ENCODE results near the gene A2M. TPM values are rescaled to one million over a fixed set of nuclear protein-coding genes. Genes with fewer than 3 reads are reported as not detected.

The A2M gene
- total RNA-seq, 2 donors from 2014 or later = 105 to 201 TPM

- no peak overlapping the region for H3K9ac ChIP-seq (ENCODE audit: low read depth in 2 of 2, low read length in 2 of 2)
- intact Hi-C loops (cut with DNase I) = no loop called here
- no peak for DNase-seq
- H3K4me1 ChIP-seq = no peaks in the 10 kb centered on the region
- no peak overlapping the region for H3K4me3 ChIP-seq
- H3K27ac ChIP-seq = no peak overlapping the region
- no peaks in the 10 kb centered on the region for H3K36me3 ChIP-seq
- no peak for TF ChIP-seq CTCF (IDR thresholded peaks at IDR 0.05)
- H3K27me3 ChIP-seq = no peaks in the 10 kb centered on the region
- no peaks in the 10 kb centered on the region for H3K9me3 ChIP-seq
Observed at GRCh38 chr12:9127484-9127883, 11.8 kb upstream of the A2M start.

GRCh38 chr12:9124383-9125031 lies 8.8 kb upstream of the A2M start:
- no peak for TF ChIP-seq CTCF (IDR thresholded peaks at IDR 0.05)
- H3K4me3 ChIP-seq = no peak overlapping the region
- no peak overlapping the region for H3K9ac ChIP-seq (ENCODE audit: low read depth in 2 of 2, low read length in 2 of 2)
- no peaks in the 10 kb centered on the region for H3K4me1 ChIP-seq
- intact Hi-C loops (cut with DNase I) = no loop called here
- DNase-seq = no peak
- peak overlapping the region; percentile 43 for H3K27ac ChIP-seq
- no peaks in the 10 kb centered on the region for H3K36me3 ChIP-seq
- no peaks in the 10 kb centered on the region for H3K9me3 ChIP-seq
- no peaks in the 10 kb centered on the region for H3K27me3 ChIP-seq

- Histone ChIP-seq H3K27ac (peak overlapping the region; percentile 43), H3K36me3 (no peaks in the 10 kb centered on the region), H3K27me3 (no peaks in the 10 kb centered on the region), H3K9ac (ENCODE audit: low read depth in 2 of 2, low read length in 2 of 2) (no peak overlapping the region), H3K4me1 (no peaks in the 10 kb centered on the region), H3K4me3 (no peak overlapping the region), H3K9me3 (no peaks in the 10 kb centered on the region)
- no peak for TF ChIP-seq CTCF (IDR thresholded peaks at IDR 0.05)
- intact Hi-C loops (cut with DNase I) = no loop called here
- DNase-seq = no peak
Observed at GRCh38 chr12:9123781-9124382, 8.2 kb upstream of the A2M start.

- no peak for TF ChIP-seq CTCF (IDR thresholded peaks at IDR 0.05)
- H3K27me3 ChIP-seq = no peaks in the 10 kb centered on the region
- no peak overlapping the region for H3K27ac ChIP-seq
- H3K4me1 ChIP-seq = no peaks in the 10 kb centered on the region
- no peaks in the 10 kb centered on the region for H3K36me3 ChIP-seq
- no peak overlapping the region for H3K9ac ChIP-seq (ENCODE audit: low read depth in 2 of 2, low read length in 2 of 2)
- intact Hi-C loops (cut with DNase I) = no loop called here
- DNase-seq = no peak
- H3K9me3 ChIP-seq = no peaks in the 10 kb centered on the region
- no peak overlapping the region for H3K4me3 ChIP-seq
Observed at GRCh38 chr12:9122091-9122609, 6.4 kb upstream of the A2M start.

- no peaks in the 10 kb centered on the region for H3K4me1 ChIP-seq
- no peak for TF ChIP-seq CTCF (IDR thresholded peaks at IDR 0.05)
- no peak overlapping the region for H3K27ac ChIP-seq
- no peak overlapping the region for H3K4me3 ChIP-seq
- H3K27me3 ChIP-seq = no peaks in the 10 kb centered on the region
- DNase-seq = no peak
- H3K9ac ChIP-seq (ENCODE audit: low read depth in 2 of 2, low read length in 2 of 2) = no peak overlapping the region
- no peaks in the 10 kb centered on the region for H3K9me3 ChIP-seq
- intact Hi-C loops (cut with DNase I) = no loop called here
- H3K36me3 ChIP-seq = no peaks in the 10 kb centered on the region
Observed at GRCh38 chr12:9120487-9121184, 4.9 kb upstream of the A2M start.

All from colonic mucosa (tissue), 4 donors.